Keratinocyte (primary cell): ENCODE results near the gene ASCC3.

Source experiments
- EZH2 ChIP-seq: IDR thresholded peaks from one replicate; pipeline ENCODE4 v1.6.1; 2012; ENCODE audit warnings: inconsistent platforms, mild to moderate bottlenecking, low read length, moderate library complexity
- TF ChIP-seq, protein P1 (sequence below), 3 experiments: IDR thresholded peaks in 1 of 3; conservative IDR thresholded peaks in 1 of 3; optimal IDR thresholded peaks in 1 of 3; 2 replicates in 2 of 3; 3 replicates in 1 of 3; pipeline versions ENCODE3 to v1.5.1; 2011; ENCODE audit warnings: low read length in 3 of 3, mild to moderate bottlenecking in 3 of 3, moderate library complexity in 2 of 3, control low read depth in 1 of 3, inconsistent platforms in 1 of 3; ENCODE audit not compliant: insufficient read depth in 2 of 3; ENCODE audit errors: extremely low read depth in 1 of 3

GRCh38 chr6:100883347-100883746 is 2.2 kb upstream of the ASCC3 start:
- TF ChIP-seq EZH2: no peak
- TF ChIP-seq, protein P1, sequence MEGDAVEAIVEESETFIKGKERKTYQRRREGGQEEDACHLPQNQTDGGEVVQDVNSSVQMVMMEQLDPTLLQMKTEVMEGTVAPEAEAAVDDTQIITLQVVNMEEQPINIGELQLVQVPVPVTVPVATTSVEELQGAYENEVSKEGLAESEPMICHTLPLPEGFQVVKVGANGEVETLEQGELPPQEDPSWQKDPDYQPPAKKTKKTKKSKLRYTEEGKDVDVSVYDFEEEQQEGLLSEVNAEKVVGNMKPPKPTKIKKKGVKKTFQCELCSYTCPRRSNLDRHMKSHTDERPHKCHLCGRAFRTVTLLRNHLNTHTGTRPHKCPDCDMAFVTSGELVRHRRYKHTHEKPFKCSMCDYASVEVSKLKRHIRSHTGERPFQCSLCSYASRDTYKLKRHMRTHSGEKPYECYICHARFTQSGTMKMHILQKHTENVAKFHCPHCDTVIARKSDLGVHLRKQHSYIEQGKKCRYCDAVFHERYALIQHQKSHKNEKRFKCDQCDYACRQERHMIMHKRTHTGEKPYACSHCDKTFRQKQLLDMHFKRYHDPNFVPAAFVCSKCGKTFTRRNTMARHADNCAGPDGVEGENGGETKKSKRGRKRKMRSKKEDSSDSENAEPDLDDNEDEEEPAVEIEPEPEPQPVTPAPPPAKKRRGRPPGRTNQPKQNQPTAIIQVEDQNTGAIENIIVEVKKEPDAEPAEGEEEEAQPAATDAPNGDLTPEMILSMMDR (optimal IDR thresholded peaks at IDR 0.05 in 1 of 3, IDR thresholded peaks at IDR 0.05 in 1 of 3, conservative IDR thresholded peaks at IDR 0.05 in 1 of 3; ENCODE audit: extremely low read depth in 1 of 3, insufficient read depth in 2 of 3, low read length in 3 of 3): no peak
